Stimulated activated CD4-positive, alpha-beta T cell treated with anti-CD3 and anti-CD28 coated beads, Interleukin-2, amount 100 ng/mL, for 48 hours (primary cell): ENCODE data around the gene MAP3K2.

ENCODE experiments used
- DNase-seq, 2 donors: peaks; one replicate each; pipeline ENCODE4 v3.0.0-alpha.2; 2020

Gene MAP3K2

GRCh38 chr2:127347734-127348392 is 39.9 kb downstream of the MAP3K2 start:
- DNase-seq, result no peak

GRCh38 chr2:127347015-127347414 is 40.8 kb downstream of the MAP3K2 start:
- no peak for DNase-seq

- DNase-seq, result no peak
Observed at GRCh38 chr2:127343277-127343676, 44.5 kb downstream of the MAP3K2 start.

GRCh38 chr2:127342101-127342500 is 45.7 kb downstream of the MAP3K2 start:
- no peak for DNase-seq

GRCh38 chr2:127332335-127332734 is 55.4 kb downstream of the MAP3K2 start:
- DNase-seq, result no peak

GRCh38 chr2:127330753-127331152 is 57.0 kb downstream of the MAP3K2 start:
- no peak for DNase-seq

- DNase-seq, result no peak
Observed at GRCh38 chr2:127326289-127326945, 61.4 kb downstream of the MAP3K2 start.

- no peak for DNase-seq
Observed at GRCh38 chr2:127324635-127325034, 63.1 kb downstream of the MAP3K2 start.

GRCh38 chr2:127321303-127321702 is 66.5 kb downstream of the MAP3K2 start:
- no peak for DNase-seq

- DNase-seq, result no peak
Observed at GRCh38 chr2:127320586-127321275, 67.0 kb downstream of the MAP3K2 start.

GRCh38 chr2:127320067-127320466 is 67.7 kb downstream of the MAP3K2 start:
- DNase-seq, result no peak

GRCh38 chr2:127314193-127314988 is 73.4 kb downstream of the MAP3K2 start:
- DNase-seq, result no peak

GRCh38 chr2:127313406-127313805 is 74.4 kb downstream of the MAP3K2 start:
- DNase-seq, result no peak

GRCh38 chr2:127310980-127311379 is 76.8 kb downstream of the MAP3K2 start:
- no peak for DNase-seq

- DNase-seq, result no peak
Observed at GRCh38 chr2:127309468-127309867, 78.3 kb downstream of the MAP3K2 start.

- DNase-seq, result no peak
Observed at GRCh38 chr2:127308586-127309138, 79.1 kb downstream of the MAP3K2 start.

- DNase-seq, result no peak
Observed at GRCh38 chr2:127305990-127306585, 81.7 kb downstream of the MAP3K2 start.

GRCh38 chr2:127302168-127302567 is 85.6 kb downstream of the MAP3K2 start:
- no peak for DNase-seq

GRCh38 chr2:127293748-127294562 is 93.8 kb downstream of the MAP3K2 start, which contains the start of gene ERCC3:
TSS of gene ERCC3 (minus strand) at chr2:127294144. CDS start at chr2:127294081, 63 bp downstream.
- peak; percentile 73 to 77 for DNase-seq

- DNase-seq, result peak in 1 of 2 donors; percentile 12
Observed at GRCh38 chr2:127293386-127293747, 94.4 kb downstream of the MAP3K2 start.

GRCh38 chr2:127288274-127288673 is 99.5 kb downstream of the MAP3K2 start:
- no peak for DNase-seq

- no peak for DNase-seq
Observed at GRCh38 chr2:127283275-127283674, 104.5 kb downstream of the MAP3K2 start.
